ENCODE data around the gene ITLN2.
"Not testable (repeated sequence)": the region's sequence is repeated elsewhere in the genome, so short reads cannot be mapped to it uniquely, and the experiment has no call there.

DNA sequence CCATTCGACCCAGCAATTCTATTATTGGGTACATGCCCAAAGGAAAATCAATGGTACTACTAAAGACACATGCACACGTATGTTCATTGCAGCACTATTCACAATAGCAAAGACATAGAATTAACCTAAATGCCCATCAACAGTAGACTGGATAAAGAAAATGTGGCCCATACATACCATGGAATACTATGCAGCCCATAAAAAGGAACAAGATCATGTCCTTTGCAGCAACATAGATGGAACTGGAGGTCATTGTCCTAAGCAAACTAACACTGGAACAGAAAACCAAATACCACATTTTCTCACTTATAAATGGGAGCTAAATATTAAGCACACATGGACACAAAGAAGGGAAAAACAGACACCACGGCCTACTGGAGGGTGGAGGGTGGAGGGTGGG, 53.9 kb downstream of the ITLN2 start:
- TF ChIP-seq, protein P1, sequence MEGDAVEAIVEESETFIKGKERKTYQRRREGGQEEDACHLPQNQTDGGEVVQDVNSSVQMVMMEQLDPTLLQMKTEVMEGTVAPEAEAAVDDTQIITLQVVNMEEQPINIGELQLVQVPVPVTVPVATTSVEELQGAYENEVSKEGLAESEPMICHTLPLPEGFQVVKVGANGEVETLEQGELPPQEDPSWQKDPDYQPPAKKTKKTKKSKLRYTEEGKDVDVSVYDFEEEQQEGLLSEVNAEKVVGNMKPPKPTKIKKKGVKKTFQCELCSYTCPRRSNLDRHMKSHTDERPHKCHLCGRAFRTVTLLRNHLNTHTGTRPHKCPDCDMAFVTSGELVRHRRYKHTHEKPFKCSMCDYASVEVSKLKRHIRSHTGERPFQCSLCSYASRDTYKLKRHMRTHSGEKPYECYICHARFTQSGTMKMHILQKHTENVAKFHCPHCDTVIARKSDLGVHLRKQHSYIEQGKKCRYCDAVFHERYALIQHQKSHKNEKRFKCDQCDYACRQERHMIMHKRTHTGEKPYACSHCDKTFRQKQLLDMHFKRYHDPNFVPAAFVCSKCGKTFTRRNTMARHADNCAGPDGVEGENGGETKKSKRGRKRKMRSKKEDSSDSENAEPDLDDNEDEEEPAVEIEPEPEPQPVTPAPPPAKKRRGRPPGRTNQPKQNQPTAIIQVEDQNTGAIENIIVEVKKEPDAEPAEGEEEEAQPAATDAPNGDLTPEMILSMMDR (IDR thresholded peaks at IDR 0.05 in 2 of 3, conservative IDR thresholded peaks at IDR 0.05 in 1 of 3; ENCODE audit: control insufficient read depth in 2 of 3, extremely low read depth in 1 of 3, insufficient read depth in 1 of 3, low read depth in 3 of 3, low read length in 3 of 3): not testable (repeated sequence)
- not testable (repeated sequence) for TF ChIP-seq ZZZ3 (IDR thresholded peaks at IDR 0.05; ENCODE audit: control insufficient read depth, insufficient read length, low read depth); RFX5 (IDR thresholded peaks at IDR 0.05; ENCODE audit: low read depth, low read length); NRF1 (conservative IDR thresholded peaks at IDR 0.05; ENCODE audit: low read depth, low read length)
- TF ChIP-seq, protein P2, sequence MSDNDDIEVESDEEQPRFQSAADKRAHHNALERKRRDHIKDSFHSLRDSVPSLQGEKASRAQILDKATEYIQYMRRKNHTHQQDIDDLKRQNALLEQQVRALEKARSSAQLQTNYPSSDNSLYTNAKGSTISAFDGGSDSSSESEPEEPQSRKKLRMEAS (IDR thresholded peaks at IDR 0.05; ENCODE audit: low read depth, low read length): not testable (repeated sequence)
